ENCODE results near the gene ATF7IP2. TPM values are rescaled to one million over a fixed set of nuclear protein-coding genes. Genes with fewer than 3 reads are reported as not detected.

Gene ATF7IP2
- total and polyA plus RNA-seq, 9 of the 15 experiments (the other 6 are each of a cell fraction or from before 2014, with no cell fraction given) = 131 to 515 (median 196) TPM

GRCh38 chr16:10387188-10387617, 1.3 kb downstream of the ATF7IP2 start (continued):
- TF ChIP-seq SMAD4 (CRISPR knock-in tag; conservative IDR thresholded peaks at IDR 0.05) (no peak), POLR2H (tag; IDR thresholded peaks at IDR 0.05; ENCODE audit: low read depth) (no peak), NELFE (IDR thresholded peaks at IDR 0.05; ENCODE audit: insufficient read depth, insufficient read length) (no peak), ZNF384 (IDR thresholded peaks at IDR 0.05; ENCODE audit: low read depth, low read length) (no peak), POLR2AphosphoS2 (IDR thresholded peaks at IDR 0.05; ENCODE audit: low read length) (no peak), POLR2A (conservative IDR thresholded peaks at IDR 0.05) (no peak), NR3C1 (CRISPR knock-in tag; IDR thresholded peaks at IDR 0.05) (no peak), ATF4 (CRISPR knock-in tag; IDR thresholded peaks at IDR 0.05) (no peak), ZFX (CRISPR knock-in tag; IDR thresholded peaks at IDR 0.05) (no peak), HOMEZ (CRISPR knock-in tag; IDR thresholded peaks at IDR 0.05) (no peak), ZZZ3 (IDR thresholded peaks at IDR 0.05) (no peak), RBBP5 (IDR thresholded peaks at IDR 0.05; ENCODE audit: borderline replicate concordance, insufficient read depth, low read length, poor library complexity, severe bottlenecking) (no peak), RBM39 (optimal IDR thresholded peaks at IDR 0.05; ENCODE audit: low read depth, low read length) (no peak), AFF4 (CRISPR knock-in tag; IDR thresholded peaks at IDR 0.05) (no peak), ETV1 (tag; conservative IDR thresholded peaks at IDR 0.05; ENCODE audit: low read depth) (0 out of 2 replicates have a peak, but pooled peaks have one; percentile 28), KHSRP (IDR thresholded peaks at IDR 0.05) (no peak), PHTF2 (CRISPR knock-in tag; IDR thresholded peaks at IDR 0.05) (no peak), ZNF436 (CRISPR knock-in tag; IDR thresholded peaks at IDR 0.05) (no peak), MECOM (CRISPR knock-in tag; IDR thresholded peaks at IDR 0.05) (no peak), SMARCC2 (IDR thresholded peaks at IDR 0.05; ENCODE audit: low read depth) (no peak), RFX5 (IDR thresholded peaks at IDR 0.05; ENCODE audit: low read depth, low read length) (no peak), KLF1 (tag; IDR thresholded peaks at IDR 0.05) (no peak), IRF1 (CRISPR knock-in tag; IDR thresholded peaks at IDR 0.05; ENCODE audit: borderline replicate concordance) (no peak), SNRNP70 (optimal IDR thresholded peaks at IDR 0.05; ENCODE audit: low read depth, low read length) (no peak), HDAC1 (IDR thresholded peaks at IDR 0.05) (0 out of 4 replicates have a peak, but pooled peaks of 1 of the 2 experiments have one; percentile 25)
